HG03469 (cell line): ENCODE data around the gene SLC10A4.
"Not testable (repeated sequence)": the region's sequence is repeated elsewhere in the genome, so short reads cannot be mapped to it uniquely, and the experiment has no call there.

Experiments
- ATAC-seq: cut with Tn5 transposase; IDR thresholded peaks from one replicate; pipeline ENCODE4 v1.9.1; 2021; ENCODE audit warnings: mild to moderate bottlenecking, moderate library complexity, moderate number of reproducible peaks; ENCODE audit not compliant: unreplicated experiment

The SLC10A4 gene

GRCh38 chr4:48483006-48483776 lies at the start of gene SLC10A4:
TSS of gene SLC10A4 (plus strand) at chr4:48483343. CDS start at chr4:48483562, 219 bp downstream.
- ATAC-seq: no peak

GRCh38 chr4:48436318-48436717 lies 46.8 kb upstream of the SLC10A4 start:
- no peak for ATAC-seq

- ATAC-seq: no peak
Measured at GRCh38 chr4:48439988-48440387, 43.2 kb upstream of the SLC10A4 start.

- not testable (repeated sequence) for ATAC-seq
Measured at GRCh38 chr4:48440914-48441313, 42.2 kb upstream of the SLC10A4 start.

- no peak for ATAC-seq
Measured at GRCh38 chr4:48445704-48446103, 37.4 kb upstream of the SLC10A4 start.

- ATAC-seq: no peak
Measured at GRCh38 chr4:48446642-48447041, 36.5 kb upstream of the SLC10A4 start.

- no peak for ATAC-seq
Measured at GRCh38 chr4:48449151-48449550, 34.0 kb upstream of the SLC10A4 start.

GRCh38 chr4:48450740-48451139 lies 32.4 kb upstream of the SLC10A4 start:
- ATAC-seq: no peak

GRCh38 chr4:48451656-48452055 lies 31.5 kb upstream of the SLC10A4 start:
- not testable (repeated sequence) for ATAC-seq

GRCh38 chr4:48454591-48454990 lies 28.6 kb upstream of the SLC10A4 start:
- ATAC-seq: no peak

- no peak for ATAC-seq
Measured at GRCh38 chr4:48461000-48461399, 22.1 kb upstream of the SLC10A4 start.

GRCh38 chr4:48462363-48462762 lies 20.8 kb upstream of the SLC10A4 start:
- no peak for ATAC-seq

GRCh38 chr4:48467442-48467841 lies 15.7 kb upstream of the SLC10A4 start:
- no peak for ATAC-seq

- no peak for ATAC-seq
Measured at GRCh38 chr4:48467891-48468290, 15.3 kb upstream of the SLC10A4 start.

GRCh38 chr4:48470137-48470536 lies 13.0 kb upstream of the SLC10A4 start:
- ATAC-seq: no peak

GRCh38 chr4:48470570-48470969 lies 12.6 kb upstream of the SLC10A4 start:
- no peak for ATAC-seq

- no peak for ATAC-seq
Measured at GRCh38 chr4:48472794-48473193, 10.3 kb upstream of the SLC10A4 start.

- no peak for ATAC-seq
Measured at GRCh38 chr4:48475770-48476169, 7.4 kb upstream of the SLC10A4 start.

- no peak for ATAC-seq
Measured at GRCh38 chr4:48478273-48478672, 4.9 kb upstream of the SLC10A4 start.

GRCh38 chr4:48481581-48481980 lies 1.6 kb upstream of the SLC10A4 start:
- ATAC-seq: no peak

- no peak for ATAC-seq
Measured at GRCh38 chr4:48483777-48484493, 792 bp downstream of the SLC10A4 start.

GRCh38 chr4:48484494-48485168 lies 1.5 kb downstream of the SLC10A4 start:
- no peak for ATAC-seq
